WERI-Rb-1 (cell line): ENCODE results near the gene GSC2.

Source experiments
- DNase-seq: peaks from one replicate; pipeline ENCODE4 v3.0.0-alpha.2; 2020
- H3K27ac ChIP-seq: fragments of 250-450 bp; sonication (Bioruptor Pico); 2 replicates; pipeline ENCODE4 v1.5.1; 2020; ENCODE audit warnings: mild to moderate bottlenecking, moderate library complexity
- H3K27me3 ChIP-seq: fragments of 250-450 bp; sonication (Bioruptor Pico); 2 replicates; pipeline ENCODE4 v1.5.1; 2021; ENCODE audit warnings: mild to moderate bottlenecking, low read depth, moderate library complexity; ENCODE audit not compliant: insufficient read depth, severe bottlenecking
- H3K36me3 ChIP-seq: fragments of 250-450 bp; sonication (Bioruptor Pico); 2 replicates; pipeline ENCODE4 v1.5.1; 2020; ENCODE audit warnings: mild to moderate bottlenecking, moderate library complexity
- H3K4me3 ChIP-seq: 2 replicates; pipeline ENCODE4 v1.5.1; 2011; ENCODE audit warnings: low read depth, mild to moderate bottlenecking, control low read depth, low read length
- H3K9me3 ChIP-seq: fragments of 250-450 bp; sonication (Bioruptor Pico); 2 replicates; pipeline ENCODE4 v1.5.1; 2021; ENCODE audit warnings: mild to moderate bottlenecking, moderate library complexity; ENCODE audit not compliant: severe bottlenecking
- TF ChIP-seq, protein P1 (sequence below): IDR thresholded peaks from 2 replicates; pipeline ENCODE4 v1.5.1; 2011; ENCODE audit warnings: low read depth, mild to moderate bottlenecking, control low read depth, inconsistent platforms, low read length

Gene GSC2

DNA sequence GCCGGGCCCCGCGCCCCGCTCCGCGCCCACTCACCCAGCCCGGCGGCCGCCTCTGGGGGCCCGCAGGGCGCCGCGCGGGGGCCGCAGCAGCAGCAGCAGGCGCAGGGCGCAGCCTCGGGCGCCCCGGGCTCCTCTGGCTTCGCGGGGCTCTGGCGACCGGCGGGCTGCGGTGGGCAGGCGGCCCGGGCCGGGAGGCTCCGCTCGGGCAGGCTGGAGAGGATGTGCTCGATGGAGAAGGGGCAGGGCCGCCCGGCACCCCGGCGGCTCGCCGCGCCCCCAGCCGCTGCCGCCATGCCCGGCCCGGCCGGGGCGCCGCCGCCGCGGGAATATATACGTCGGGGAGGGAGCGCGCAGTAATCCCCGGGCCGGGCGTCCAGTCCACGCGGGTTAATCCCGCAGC lies at the start of gene GSC2:
GSC2 (minus strand) TSS at position 302 of the 400 bp plus-strand sequence; CDS start at position 293, 9 bp downstream.
- H3K27me3 ChIP-seq, result peaks cover 53% of the 10 kb centered on the region
- no peak for DNase-seq

GRCh38 chr22:19199479-19199878 lies 49.4 kb upstream of the GSC2 start:
- no peaks in the 10 kb centered on the region for H3K27me3 ChIP-seq
- no peaks in the 10 kb centered on the region for H3K36me3 ChIP-seq
- DNase-seq, result no peak
- H3K4me3 ChIP-seq, result no peak overlapping the region
- no peaks in the 10 kb centered on the region for H3K9me3 ChIP-seq
- H3K27ac ChIP-seq, result no peak overlapping the region
- TF ChIP-seq, protein P1, sequence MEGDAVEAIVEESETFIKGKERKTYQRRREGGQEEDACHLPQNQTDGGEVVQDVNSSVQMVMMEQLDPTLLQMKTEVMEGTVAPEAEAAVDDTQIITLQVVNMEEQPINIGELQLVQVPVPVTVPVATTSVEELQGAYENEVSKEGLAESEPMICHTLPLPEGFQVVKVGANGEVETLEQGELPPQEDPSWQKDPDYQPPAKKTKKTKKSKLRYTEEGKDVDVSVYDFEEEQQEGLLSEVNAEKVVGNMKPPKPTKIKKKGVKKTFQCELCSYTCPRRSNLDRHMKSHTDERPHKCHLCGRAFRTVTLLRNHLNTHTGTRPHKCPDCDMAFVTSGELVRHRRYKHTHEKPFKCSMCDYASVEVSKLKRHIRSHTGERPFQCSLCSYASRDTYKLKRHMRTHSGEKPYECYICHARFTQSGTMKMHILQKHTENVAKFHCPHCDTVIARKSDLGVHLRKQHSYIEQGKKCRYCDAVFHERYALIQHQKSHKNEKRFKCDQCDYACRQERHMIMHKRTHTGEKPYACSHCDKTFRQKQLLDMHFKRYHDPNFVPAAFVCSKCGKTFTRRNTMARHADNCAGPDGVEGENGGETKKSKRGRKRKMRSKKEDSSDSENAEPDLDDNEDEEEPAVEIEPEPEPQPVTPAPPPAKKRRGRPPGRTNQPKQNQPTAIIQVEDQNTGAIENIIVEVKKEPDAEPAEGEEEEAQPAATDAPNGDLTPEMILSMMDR, result no peak

More for the DNA sequence above, at the start of gene GSC2:
- Histone ChIP-seq H3K4me3 (peak within 1 kb of the TSS; percentile 37), H3K27ac (no peak within 1 kb of the TSS), H3K9me3 (peaks cover 3% of the 10 kb centered on the region), H3K36me3 (no peaks in the 10 kb centered on the region)
- TF ChIP-seq, protein P1, result no peak

DNA sequence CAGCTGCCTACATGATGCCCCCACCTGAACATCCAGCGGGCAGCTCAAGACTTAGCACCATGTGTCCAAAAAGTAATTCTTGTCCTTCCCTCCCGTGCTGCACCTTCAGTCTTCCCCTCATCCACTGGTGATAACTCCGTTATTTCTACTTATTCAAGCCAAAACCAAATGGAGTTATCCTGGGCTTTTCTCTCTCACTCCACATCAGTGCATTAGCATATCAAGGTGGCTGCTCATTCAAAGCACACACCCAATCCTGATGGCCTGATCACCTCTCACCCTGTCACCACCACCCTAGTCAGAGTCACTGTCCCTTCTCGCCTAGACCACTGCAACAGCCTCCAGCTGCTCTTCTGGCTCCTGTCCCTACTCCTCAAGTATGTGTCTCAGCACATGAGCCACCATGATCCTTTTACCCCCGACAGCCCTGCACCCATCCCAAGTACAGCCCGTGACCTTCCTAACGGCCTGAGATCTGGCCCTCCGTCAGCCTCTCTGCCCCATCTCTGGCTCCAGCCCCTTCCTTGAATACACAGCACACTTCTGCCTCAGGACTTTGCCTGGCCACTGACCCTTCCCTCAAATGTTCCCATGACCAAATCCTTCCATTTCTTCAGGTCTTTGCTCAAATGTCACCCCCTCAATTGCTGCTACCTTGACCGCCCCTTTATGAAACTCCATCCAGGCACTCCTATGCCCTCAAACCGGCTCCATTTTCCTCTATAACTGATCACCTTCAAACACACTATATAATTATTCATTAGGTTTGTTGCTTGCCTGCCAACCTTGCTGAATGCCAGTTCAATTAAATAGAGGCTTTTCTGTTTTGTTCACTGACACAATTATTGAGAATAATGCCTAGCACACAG lies 48.1 kb upstream of the GSC2 start:
- Histone ChIP-seq H3K27ac (no peak overlapping the region), H3K27me3 (no peaks in the 10 kb centered on the region), H3K36me3 (peaks cover 6% of the 10 kb centered on the region; the same call in 1 of the 2 replicates), H3K9me3 (no peaks in the 10 kb centered on the region), H3K4me3 (no peak overlapping the region)
- no peak for DNase-seq
- TF ChIP-seq, protein P1, result no peak

GRCh38 chr22:19196841-19197612 lies 46.9 kb upstream of the GSC2 start:
- no peaks in the 10 kb centered on the region for H3K9me3 ChIP-seq
- no peak overlapping the region for H3K4me3 ChIP-seq
- no peaks in the 10 kb centered on the region for H3K27me3 ChIP-seq
- H3K27ac ChIP-seq, result no peak overlapping the region
- peaks cover 6% of the 10 kb centered on the region; the same call in 1 of the 2 replicates for H3K36me3 ChIP-seq
- TF ChIP-seq, protein P1, result no peak
- no peak for DNase-seq

DNA sequence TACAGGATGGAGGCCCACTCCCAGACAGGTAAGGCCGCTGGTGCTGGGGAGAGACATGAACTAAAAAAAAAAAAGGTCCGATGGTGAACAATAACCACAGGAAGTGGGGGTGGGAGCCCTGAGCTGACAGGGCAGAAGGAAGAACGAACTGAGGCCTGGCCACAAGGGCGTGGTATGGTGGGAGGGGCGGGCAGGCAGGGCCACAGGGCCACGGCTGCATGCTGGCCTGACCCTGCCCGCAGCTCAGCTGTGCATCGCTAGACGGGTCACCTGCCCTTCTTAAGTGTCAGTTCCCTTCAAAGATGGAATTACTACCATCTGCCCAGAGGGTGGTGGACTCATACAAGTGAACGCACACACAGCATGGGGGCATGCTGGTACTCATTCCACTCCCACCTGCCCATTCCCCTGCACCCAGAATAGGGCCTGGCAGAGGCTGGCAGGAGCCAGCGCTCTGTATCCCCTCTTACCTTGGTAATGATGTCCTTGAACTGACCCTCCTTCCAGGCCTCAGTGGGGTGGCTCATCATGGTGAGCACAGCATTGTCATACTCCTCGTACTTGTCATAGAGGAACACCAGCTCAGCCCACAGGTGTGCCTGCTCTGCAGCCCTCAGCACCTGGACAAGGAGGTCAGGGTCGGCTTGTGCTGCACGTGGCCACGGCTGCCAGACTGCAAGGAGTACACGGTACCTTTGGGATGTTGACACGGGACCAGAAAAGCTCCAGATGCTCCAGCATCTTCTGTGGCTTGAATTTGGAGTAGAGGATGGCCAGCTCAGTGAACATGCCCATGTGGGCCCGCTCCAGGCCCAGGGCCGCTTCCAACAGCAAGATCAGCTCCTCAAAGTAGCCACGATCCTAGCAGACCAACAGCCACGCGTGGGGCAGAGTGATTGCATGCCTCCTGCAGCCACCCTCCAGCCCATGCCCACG lies 46.0 kb upstream of the GSC2 start:
- no peak for DNase-seq
- Histone ChIP-seq H3K27ac (no peak overlapping the region), H3K4me3 (no peak overlapping the region), H3K27me3 (no peaks in the 10 kb centered on the region), H3K36me3 (peaks cover 6% of the 10 kb centered on the region; the same call in 1 of the 2 replicates), H3K9me3 (no peaks in the 10 kb centered on the region)
- TF ChIP-seq, protein P1, result no peak
